ENCODE results near the gene USHBP1. TPM values are rescaled to one million over a fixed set of nuclear protein-coding genes. Genes with fewer than 3 reads are reported as not detected.

USHBP1 gene
- total and polyA plus RNA-seq, 2 of the 13 experiments (the other 11 are each of a cell fraction or from before 2014, with no cell fraction given) = 0.15 to 1.5 TPM

- no peak for TF ChIP-seq ZNF530 (CRISPR knock-in tag; IDR thresholded peaks at IDR 0.05; ENCODE audit: low read depth)
- TF ChIP-seq KDM2A (CRISPR knock-in tag; IDR thresholded peaks at IDR 0.05; ENCODE audit: borderline replicate concordance, low read depth) = no peak
- no peak for TF ChIP-seq KDM5A (IDR thresholded peaks at IDR 0.05; ENCODE audit: borderline replicate concordance, low read length)
- peak; percentile 38; the same call in 1 of the 2 replicates for TF ChIP-seq ZNF670 (CRISPR knock-in tag; IDR thresholded peaks at IDR 0.05; ENCODE audit: borderline replicate concordance)
- TF ChIP-seq SMAD1 (CRISPR knock-in tag; IDR thresholded peaks at IDR 0.05; ENCODE audit: borderline replicate concordance, low read depth) = no peak
- no peak for TF ChIP-seq HBP1 (CRISPR knock-in tag; IDR thresholded peaks at IDR 0.05; ENCODE audit: low read depth)
- TF ChIP-seq ZNF879 (CRISPR knock-in tag; IDR thresholded peaks at IDR 0.05) = 0 out of 2 replicates have a peak, but pooled peaks have one; percentile 18
- no peak for TF ChIP-seq ZNF674 (CRISPR knock-in tag; IDR thresholded peaks at IDR 0.05; ENCODE audit: low read depth)
- no peak; the same call in 1 of the 2 replicates for TF ChIP-seq ESRRA (CRISPR knock-in tag; IDR thresholded peaks at IDR 0.05; ENCODE audit: low read depth)
- TF ChIP-seq ZFP1 (CRISPR knock-in tag; IDR thresholded peaks at IDR 0.05) = no peak
- no peak for TF ChIP-seq ONECUT2 (CRISPR knock-in tag; IDR thresholded peaks at IDR 0.05)
- no peak for TF ChIP-seq BRCA1 (CRISPR knock-in tag; IDR thresholded peaks at IDR 0.05)
- no peak for TF ChIP-seq ZNF513 (CRISPR knock-in tag; conservative IDR thresholded peaks at IDR 0.05)
- TF ChIP-seq ZBED4 (CRISPR knock-in tag; IDR thresholded peaks at IDR 0.05; ENCODE audit: borderline replicate concordance) = no peak
- no peak for TF ChIP-seq ZNF280D (CRISPR knock-in tag; IDR thresholded peaks at IDR 0.05)
Measured at GRCh38 chr19:17240062-17240752, 24.3 kb downstream of the USHBP1 start (continued).

Measured in HepG2 (cell line).